Activated CD8-positive, alpha-beta memory T cell treated with anti-CD3 and anti-CD28 coated beads for 4 hours (primary cell): ENCODE data around the gene B4GALT2.

Experiments
- DNase-seq, 2 donors: peaks; one replicate each; pipeline ENCODE4 v3.0.0-alpha.2; 2020; ENCODE audit warnings: low read depth in 2 of 2

Gene B4GALT2

DNA sequence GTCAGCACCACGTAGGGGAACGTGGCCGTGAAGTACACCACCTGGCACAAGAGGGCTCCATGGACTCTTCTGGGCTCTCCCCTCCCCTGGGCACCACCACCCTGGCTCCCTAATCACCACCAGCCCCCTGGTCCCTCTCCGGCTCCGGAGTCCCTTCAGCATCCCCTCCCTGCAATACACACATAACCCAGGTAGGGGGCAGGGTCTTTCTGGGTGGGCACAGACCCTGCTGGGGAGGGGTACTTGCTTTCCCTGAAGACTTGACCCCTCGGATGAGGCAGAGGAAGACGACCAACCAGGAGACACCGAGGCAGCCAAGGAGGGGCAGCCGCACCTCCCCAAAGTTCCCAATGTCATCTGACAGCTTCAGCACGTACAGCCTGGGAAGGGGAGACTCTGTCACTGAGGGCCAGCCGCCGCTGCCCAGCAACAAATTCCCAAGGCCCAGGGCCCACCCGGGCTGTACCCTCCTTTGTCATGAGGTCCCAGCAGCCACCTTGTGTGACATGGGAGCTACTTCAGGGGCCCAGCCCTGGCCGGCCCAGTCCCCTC lies 23.7 kb downstream of the B4GALT2 start:
- DNase-seq = no peak

DNA sequence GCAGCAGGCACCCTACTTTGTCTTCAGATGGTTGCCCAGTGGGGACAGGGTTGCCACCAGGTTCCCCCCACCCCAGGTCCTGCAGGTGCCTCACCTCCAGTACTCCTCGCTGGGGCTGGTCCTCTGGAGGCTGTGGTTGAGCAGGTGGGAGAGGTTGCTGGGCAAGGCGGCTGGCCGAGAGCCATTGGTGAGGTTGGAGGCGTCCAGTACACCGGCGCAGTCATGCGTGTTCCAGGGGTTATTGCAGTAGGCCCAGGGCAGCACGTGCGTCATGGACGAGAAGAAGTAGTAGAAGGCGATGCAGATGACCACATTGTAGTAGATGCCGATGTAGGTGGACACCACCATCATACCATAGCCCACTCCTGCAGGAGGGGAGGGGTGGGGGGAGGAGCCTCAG lies 29.2 kb downstream of the B4GALT2 start:
- DNase-seq = no peak

DNA sequence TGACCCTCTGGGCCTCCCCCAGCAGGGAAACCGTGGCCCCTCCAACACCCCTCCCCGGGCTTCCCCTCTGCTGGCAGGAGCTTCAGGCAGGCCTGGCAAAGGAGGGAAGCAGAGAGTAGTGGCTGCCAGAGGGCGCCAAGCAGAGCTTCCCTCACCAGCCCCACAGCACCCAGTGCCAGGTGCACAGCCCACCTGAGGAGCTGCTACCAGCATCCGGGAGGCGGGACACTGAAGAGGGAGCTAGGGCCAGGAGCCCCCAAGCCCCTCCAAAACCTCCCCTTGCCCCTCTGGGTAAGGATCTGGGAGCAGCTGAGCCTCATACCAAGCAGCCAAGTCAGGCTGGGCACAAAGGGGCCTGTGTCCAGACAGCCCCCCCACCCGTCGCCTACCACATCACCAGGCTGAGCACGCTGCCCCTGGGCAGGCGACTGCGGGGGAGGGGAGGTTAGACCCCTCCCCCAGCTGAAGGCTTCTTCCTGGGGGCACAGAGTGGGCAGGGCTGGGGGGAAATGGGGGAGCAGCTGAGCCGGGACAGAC lies 32.0 kb downstream of the B4GALT2 start:
- DNase-seq = no peak

DNA sequence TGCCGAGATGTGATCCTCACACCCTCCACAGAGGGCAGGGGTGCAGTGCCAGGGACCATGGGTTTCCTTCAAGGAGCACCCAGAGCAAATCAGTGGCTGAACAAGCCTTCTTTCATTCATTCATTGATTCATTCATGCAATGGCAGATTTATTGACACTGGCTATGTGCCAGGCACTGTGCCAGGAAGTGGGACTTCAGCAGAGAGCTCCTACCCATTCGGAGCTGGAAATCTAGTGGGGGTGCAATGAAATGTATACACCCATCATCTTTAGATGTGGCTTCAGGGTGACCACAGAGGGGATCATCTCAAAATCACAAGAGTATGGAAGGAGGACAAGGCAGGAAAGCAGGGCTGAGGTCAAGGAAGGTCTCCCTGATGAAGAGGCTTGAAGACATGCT lies 33.4 kb downstream of the B4GALT2 start:
- DNase-seq = no peak

DNA sequence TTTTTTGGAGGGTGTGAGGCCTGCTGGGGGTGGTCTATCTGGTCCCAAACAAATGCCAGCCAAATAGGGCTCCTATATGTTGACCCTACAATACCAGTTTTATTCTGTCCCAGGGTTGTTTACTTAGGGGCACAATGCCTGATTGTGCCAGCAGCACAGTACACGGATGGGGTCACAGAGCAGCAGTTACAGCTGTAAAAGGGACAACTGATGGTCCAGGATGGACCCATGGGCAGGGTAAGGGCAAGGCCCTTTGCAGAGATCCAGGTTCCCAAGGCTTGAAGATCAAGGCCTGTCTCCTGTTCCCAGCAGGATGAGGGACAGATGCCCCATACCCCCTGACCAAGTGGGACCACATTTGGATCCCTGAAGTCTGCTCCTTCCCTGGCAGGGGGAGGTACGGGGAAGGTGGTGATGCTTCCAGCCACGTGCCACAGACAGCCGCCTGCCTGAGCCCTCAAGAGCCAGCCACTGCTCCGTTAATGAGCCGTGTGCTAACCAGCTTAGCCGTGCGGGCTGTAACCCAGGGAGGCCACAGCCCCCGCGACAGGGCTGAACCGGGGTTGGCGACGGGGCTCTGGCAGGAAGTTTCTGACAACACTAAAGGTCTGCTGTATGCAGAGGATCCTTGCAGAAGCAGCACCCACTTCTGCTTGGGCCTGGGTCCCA lies 34.1 kb downstream of the B4GALT2 start:
- no peak for DNase-seq

DNA sequence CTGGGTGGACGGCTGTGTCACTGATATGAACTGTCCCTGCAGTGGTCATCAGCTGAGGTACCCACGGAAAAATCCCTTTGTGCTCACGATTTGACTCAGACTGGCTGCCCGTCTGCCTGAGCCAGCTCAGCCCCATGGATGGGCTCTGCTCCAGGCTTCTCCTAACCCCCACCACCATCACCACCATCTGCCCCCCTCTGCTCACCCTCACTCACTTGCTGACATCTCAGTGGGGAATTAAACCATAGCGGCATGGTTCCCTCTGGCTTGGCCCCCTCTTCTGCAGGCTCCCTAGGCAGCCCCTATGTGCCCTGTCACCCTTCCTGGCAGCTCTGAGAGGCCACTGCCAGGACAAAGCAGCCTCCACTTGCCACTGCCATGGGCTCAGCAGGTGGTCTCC lies 34.9 kb downstream of the B4GALT2 start:
- DNase-seq = no peak

DNA sequence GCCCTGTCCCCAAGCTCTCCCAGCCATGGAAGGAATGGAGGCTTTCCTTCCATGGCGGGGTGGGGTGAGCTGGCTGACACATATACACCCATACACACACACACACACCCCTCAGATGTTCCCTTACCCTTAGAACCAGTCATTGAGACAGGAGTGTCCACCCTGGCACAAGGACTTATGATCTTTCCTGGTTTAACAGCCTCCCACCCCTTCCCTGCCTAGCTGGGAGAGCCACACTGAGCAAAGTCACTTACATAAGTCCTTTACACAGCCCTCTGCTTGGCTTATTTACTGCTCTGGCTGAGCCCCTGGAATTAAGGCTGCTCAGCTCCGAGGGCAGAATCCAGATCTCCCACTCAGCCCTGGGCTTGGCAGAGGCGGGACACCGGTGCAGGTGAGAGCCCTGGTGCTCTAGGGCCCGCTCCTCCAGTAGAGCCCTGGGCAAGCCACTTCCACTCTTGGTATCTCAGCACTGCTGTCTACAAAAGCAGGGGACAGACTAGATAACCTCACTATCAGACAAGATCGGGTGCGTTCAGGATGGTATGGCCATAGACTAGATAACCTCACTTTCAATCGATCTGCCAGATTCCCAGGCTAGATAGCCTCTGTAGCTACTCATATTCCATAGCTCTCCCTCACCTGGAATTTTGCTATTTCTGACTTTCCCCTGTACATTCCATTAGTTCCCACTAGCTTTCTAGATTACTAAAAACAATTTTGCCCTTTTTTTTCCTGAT lies 35.5 kb downstream of the B4GALT2 start:
- no peak for DNase-seq

DNA sequence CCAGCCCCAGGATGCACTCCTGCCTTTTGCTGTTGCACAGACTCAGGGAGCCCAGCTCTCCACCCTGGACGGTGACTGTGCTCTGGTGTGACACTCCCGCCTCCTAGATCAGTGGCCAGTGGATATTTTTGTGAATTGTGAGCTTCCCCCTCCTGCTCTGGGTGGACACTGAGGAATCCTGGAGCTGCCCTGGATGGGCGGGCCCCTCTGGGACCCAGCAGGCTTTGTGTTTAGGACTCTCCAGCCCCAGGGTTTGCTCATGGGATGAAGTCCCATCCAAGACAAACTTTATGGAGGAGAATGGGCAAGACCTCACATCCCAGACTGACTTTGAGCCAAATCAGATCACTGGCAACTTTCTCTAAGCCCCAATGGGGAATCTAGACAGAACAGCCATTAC lies 36.2 kb downstream of the B4GALT2 start:
- no peak for DNase-seq

DNA sequence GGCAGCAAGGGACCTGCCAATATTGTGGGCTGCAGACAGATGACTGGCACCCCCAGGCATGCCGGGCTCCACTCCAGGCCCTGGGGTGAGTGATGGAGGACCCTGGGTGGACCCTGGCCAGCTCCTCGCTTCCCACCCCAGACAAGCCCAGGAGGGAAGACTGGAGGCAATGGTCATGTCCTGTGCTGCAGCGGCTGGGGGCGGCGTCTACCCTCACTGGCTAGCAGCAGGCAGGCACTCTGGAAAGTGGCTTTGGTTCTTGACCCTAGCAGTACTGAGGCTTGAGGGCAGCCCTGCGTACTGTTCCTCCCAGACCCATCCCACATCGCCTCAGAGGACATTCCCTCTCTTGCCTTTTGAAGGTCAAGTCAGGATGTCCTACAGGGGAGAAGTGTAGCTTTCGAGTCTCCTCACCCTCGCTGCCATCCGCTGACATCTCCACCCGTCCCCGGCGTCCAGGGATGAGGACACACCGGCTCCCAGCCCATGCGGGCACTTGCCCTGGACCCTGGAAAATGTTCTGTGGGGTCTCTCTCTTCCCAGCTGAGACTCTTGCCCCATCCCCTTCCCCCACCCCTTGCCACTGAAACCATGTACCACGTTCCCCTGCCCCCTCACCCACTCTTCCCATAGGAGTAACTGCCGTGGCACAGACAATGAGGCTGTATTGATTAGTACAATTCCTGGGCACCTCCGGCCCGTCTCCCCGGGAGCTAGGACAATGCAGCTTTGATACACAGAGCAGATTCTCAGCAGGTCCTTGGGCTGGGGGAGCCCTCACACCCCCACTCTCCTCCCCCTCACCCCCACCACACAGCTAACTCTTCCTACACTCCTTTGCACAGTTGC lies 37.3 kb downstream of the B4GALT2 start:
- no peak for DNase-seq

DNA sequence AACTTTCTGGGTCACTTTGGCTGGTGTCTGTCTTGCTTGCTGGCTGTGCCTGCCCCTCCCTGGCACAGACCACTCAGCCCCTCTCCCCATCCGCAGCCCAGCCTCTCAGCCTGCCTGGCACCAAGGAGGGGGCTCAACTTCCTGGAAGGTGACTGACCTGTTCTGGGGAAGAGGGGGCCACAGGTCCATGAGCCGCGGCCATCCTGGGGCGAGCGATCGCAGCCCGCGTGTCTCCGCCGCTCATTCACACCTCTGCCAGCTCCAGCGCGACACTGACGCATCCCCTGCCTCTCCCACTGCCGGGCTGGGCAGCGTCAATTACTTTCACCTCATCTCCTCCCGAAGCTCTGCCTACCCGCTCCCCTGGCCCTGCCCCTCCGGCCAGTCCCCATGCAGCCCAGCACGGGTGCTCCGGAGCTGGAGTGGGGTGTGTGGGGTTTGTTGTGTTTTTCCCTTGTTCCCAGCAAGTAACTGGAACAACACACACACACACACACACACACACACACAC lies 37.9 kb downstream of the B4GALT2 start:
- DNase-seq = no peak

DNA sequence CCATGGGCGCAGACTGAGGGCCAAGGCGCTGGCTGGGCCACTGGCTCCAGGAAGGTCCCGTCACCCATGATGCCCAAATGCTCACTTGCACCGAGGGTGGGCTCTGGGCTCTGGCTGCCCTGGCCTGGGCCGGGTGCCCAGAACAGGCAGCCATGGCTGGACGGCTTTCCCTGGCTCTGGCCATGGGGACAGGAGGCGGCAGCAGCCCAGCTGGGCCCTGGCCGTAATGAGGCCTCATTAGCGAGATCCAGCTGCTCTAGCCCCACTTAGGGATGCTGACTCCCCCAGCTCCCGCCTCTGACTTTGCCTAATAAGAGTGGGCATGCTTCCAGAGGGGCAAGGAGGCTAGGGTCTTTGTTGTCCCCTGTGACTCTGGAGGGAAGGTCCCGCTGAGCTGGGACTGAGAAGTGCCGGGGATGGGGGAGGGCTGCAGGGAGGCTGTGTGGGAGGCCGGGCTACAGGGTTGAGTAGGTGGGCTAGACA lies 40.5 kb downstream of the B4GALT2 start:
- DNase-seq = no peak

DNA sequence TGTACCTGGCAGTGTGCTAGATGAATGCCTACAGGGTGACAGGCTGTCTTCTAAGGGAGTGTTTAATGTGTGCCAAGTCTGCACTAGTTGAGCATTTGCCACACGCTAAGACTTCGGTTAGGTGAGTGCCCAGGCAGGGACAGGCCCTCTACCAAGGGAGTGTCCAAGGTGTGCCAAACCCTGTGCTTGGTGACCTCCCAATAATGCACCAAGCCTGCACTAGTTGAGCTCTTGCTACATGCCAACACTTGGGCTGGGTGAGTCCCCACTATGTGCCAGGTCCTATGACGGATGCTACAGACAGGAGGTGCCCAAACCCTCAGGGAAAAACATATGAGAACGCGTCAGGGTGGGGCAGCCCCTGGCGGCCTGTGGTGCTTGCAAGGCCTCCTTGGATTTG lies 41.5 kb downstream of the B4GALT2 start:
- DNase-seq = no peak

DNA sequence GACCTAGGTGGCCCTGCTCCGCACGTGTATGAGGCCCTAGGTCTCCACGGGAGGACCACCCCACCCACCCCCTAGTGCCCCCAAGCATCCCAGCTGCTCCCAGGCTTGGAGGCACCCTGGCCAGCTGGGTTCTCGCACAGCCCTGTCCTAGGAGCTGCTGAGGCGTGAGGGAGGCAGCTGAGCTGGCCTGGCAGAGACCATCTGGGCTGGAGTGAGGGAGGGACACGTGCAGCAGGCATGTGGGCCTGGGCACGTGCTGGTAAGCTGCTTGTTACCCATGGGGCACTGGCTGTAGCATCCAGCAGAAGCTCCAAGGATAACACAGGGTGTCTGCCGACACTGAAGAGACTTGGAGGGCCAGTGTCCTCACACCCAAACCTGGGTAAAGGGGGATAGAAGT lies 42.1 kb downstream of the B4GALT2 start:
- DNase-seq = no peak

DNA sequence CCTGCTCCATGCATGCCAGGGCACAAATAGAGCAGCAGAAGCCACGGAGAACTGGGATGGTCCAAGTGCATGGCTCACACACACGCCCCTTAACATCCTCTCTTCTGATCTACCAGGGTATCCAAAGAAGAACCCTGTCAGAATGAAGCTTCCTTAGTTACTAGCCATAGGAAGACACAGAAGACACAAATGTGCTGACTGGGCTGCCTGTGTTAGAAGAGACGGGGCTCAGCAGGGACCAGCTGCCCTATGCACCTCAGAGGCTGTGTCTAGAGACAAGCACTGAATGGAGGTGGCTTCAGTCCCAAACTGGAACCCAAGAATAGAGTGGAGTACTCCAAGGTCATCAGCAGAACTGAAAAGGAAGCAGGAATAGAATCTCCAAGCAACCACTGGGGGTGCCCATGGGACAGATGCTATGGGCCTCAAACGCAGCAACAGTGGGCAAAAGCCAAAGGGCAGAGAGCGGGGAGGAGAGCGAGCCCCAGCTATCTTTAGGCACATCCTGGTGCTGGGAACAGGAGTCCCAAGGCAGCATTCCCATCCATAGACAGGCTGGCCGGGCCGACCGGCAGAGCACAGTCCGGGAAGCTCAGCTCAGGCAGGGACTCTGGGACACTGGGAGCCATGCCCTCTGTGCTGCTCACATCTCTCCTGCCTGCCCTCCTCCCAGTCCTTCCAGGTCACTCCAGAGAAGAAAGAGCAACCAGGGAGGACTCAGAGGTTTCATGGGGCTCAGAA lies 42.7 kb downstream of the B4GALT2 start:
- no peak for DNase-seq

DNA sequence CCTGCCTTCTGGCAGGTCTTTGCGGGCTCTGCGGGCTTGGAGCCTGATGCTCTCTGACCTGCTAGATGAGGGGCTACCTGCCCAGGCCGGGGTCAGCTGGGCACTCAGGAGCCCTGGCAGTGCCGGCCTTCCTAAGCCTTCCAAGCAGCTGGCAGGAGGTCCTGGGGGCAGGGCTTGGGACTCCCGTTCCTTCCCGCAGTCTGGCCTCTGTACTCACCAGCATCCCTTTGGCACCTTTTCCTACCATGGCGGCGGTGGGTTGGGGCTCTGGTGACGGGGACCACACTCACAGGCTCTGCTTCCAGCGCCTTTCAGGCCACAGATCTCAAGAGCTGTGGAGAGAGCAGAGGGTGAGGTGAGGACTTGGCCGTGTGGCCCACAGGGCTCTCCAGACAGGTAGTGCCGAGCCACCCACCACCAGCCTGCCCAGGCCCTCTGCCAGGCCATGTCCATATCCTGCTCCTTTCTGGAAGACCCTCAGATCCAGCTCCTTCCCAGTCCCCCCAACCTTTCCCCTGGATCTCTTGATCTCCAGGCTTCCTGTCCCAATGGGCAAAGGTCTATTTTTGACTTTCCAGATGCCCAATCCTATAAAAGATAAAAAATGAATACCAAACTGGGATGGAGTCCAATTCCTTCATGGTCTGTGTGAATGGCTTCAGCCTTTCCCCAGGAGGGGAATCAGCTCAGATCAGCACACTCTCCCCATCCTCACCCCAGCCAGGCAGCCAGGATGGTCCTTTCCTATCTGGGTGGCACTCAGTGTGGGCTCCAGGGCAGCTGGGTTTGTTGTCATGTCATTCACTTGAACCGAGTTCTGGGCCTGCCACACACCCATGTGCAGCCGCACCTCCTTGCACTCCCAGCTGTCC lies 45.3 kb downstream of the B4GALT2 start:
- DNase-seq = no peak

DNA sequence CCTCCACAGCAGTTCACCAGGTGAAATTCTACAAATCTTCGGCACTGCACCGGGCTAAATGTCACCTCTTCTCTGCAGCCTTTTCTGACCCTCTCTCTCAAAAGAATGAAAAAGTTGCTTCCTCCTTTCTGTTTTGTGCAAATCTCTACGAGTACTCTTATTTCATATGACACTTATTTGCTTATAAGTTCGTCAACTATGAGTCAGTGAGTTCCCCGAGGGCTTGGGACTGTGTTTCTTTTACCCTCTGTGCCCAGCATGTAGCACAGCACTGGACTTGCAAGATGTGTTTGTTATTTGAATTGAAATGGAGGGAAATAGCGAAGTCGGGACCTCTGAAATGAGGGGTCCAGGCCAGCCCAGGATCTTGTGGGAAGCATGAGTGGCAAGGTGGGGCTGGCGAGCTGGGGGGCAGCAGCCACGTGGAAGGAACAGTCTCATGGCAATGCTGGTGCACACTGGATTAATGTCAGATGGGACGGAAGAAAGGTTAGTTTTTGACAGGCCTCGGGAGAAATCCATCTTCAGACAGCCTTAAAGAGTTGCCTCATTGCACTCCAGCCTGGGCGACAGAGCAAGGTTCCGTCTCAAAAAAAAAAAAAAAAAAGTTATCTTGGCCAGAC lies 46.0 kb downstream of the B4GALT2 start:
- no peak for DNase-seq

DNA sequence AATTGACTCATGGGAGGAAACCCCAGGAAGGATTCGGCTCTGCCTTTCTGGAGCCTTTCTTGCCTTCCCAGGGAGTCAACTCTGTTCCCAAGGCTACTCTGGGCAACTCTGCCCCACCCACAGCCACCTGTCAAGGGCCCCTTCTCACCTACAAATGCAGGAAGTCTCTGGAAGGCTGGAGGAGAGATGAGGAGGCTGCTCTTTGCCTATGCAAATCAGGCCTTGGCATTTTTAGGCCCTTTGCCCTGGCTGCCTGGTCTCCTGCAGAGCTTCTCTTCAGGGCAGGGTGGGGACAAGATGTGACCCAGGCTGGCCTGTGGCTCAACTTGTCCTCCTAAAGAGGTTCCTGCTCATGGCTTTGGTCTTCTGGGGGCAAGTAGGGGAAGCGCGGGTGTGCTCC lies 46.8 kb downstream of the B4GALT2 start:
- no peak for DNase-seq

DNA sequence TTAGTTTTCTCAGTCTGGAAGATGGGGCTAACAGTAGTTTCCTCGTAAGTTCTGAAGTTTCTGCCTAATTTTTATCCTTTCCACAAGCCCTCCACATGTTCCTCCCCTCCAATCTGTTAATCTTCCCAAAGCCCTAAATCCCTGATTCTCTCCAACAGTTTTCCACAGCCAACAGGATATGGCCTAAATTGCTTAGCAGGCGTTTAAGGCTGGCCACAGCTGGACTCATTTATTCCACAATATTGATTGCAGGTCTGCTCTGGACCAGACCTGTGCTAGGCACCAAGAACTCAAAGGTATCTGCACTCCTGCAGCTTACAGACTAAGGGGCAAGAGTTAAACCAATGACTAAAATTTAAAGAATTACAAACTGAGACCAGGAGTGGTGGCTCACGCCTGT lies 48.3 kb downstream of the B4GALT2 start:
- no peak for DNase-seq

DNA sequence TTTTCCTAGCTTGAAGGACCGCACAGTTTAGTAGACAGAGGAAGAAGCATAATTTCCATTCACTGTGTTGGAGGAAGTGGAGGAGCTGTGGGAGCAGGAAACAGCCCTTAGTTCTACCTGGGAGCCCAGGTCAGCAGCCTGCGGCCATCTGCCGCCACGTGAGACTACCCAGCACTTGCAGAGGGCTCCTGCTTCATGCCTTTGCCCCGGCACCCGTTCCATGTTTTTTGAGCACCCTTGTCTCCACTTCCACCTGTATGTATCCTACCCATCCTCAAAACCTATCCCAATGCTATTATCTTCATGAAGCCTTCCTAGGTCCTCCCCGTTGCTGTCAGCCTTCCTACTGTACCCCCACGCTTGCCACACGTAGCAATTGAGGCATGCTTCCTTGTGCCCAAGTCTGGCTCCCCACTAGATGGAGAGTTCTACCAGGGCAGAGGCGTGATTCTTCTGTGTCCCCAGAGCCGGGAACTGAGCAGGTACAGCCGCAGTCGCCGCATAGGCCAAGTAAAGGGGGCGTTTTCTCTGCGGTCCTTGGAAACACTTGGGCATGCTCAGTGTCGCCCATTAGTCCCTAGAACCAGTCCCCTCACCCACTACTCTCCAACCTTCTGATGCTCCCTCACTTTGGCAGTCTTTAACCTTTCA lies 50.4 kb downstream of the B4GALT2 start:
- DNase-seq = no peak
